Muscle of leg (tissue), 11 donors: ENCODE results near the gene PPP1R7. TPM values are rescaled to one million over a fixed set of nuclear protein-coding genes. Genes with fewer than 3 reads are reported as not detected.
"Not testable (repeated sequence)": the region's sequence is repeated elsewhere in the genome, so short reads cannot be mapped to it uniquely, and the experiment has no call there.

Experiments
- DNase-seq: peaks from one replicate; pipeline ENCODE4 v3.0.0; 2013
- H3K27ac ChIP-seq: one replicate; pipeline ENCODE4 v1.5.1; 2013; ENCODE audit warnings: mild to moderate bottlenecking, low read length, control low read depth
- H3K27me3 ChIP-seq: one replicate; pipeline ENCODE4 v1.6.1; 2013; ENCODE audit warnings: low read length; ENCODE audit not compliant: control insufficient read depth, insufficient read depth
- H3K36me3 ChIP-seq: one replicate; pipeline ENCODE4 v1.6.1; 2013; ENCODE audit warnings: low read length; ENCODE audit not compliant: control insufficient read depth, insufficient read depth
- H3K4me1 ChIP-seq: one replicate; pipeline ENCODE4 v1.6.1; 2013; ENCODE audit warnings: low read length; ENCODE audit not compliant: control insufficient read depth, insufficient read depth
- H3K4me3 ChIP-seq: one replicate; pipeline ENCODE4 v1.5.1; 2013; ENCODE audit warnings: low read length, control low read depth
- H3K9me3 ChIP-seq: replicated peaks from 2 replicates; pipeline ENCODE4 v1.6.1; 2013; ENCODE audit warnings: low read depth, low read length; ENCODE audit not compliant: control insufficient read depth
- WGBS: methylation state at CpG from one replicate; pipeline ENCODE4 v1.1.5; 2013; ENCODE audit warnings: missing lambda C conversion rate; ENCODE audit not compliant: insufficient coverage; 5-methylcytosine and 5-hydroxymethylcytosine counted together
- polyA plus RNA-seq, 8 donors: library from polyadenylated mRNA; unstranded; fragments of 120-200 nt; gene quantifications; one replicate each; pipeline versions ENCODE4 v1.2.1 to v1.2.3, GENCODE V29; 2013; ENCODE audit warnings: inconsistent platforms in 1 of 8, low replicate concordance in 1 of 8; ENCODE audit not compliant: insufficient read length in 8 of 8, insufficient read depth in 1 of 8
- total RNA-seq: library from RNA; stranded (reverse); fragments of 120-200 nt; gene quantifications from one replicate; pipeline ENCODE4 v1.2.4, GENCODE V29; 2013

Gene PPP1R7
- total and polyA plus RNA-seq, 9 donors, result 46.8 to 92.0 (median 78.0) TPM

DNA sequence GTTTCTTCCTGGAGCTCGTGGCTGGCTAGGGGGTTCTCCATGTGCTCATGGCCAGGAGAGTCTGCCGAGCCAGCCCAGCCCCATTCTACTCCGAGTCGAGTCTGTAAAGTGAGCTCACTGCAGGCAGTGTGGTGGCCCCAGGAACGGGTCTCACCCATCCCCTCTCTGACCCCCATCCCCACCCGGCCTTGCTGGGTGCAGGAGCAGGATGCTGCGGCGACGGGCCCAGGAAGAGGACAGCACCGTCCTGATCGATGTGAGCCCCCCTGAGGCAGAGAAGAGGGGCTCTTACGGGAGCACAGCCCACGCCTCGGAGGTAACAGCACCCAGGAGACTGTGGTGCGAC, 39.6 kb downstream of the PPP1R7 start:
- Histone ChIP-seq H3K27me3 (no peaks in the 10 kb centered on the region), H3K36me3 (no peaks in the 10 kb centered on the region), H3K27ac (no peak overlapping the region), H3K9me3 (no peaks in the 10 kb centered on the region), H3K4me3 (no peak overlapping the region), H3K4me1 (no peaks in the 10 kb centered on the region)
- no peak for DNase-seq
- 68% methylated on average over 13 of the region's 15 CpGs for WGBS

- Histone ChIP-seq H3K36me3 (no peaks in the 10 kb centered on the region), H3K9me3 (no peaks in the 10 kb centered on the region), H3K27me3 (no peaks in the 10 kb centered on the region), H3K4me3 (no peak overlapping the region), H3K4me1 (no peaks in the 10 kb centered on the region), H3K27ac (no peak overlapping the region)
- DNase-seq, result no peak
- 79% methylated on average over 15 of the region's 19 CpGs for WGBS
Observed at GRCh38 chr2:241190291-241190981, 40.2 kb downstream of the PPP1R7 start.

GRCh38 chr2:241191081-241191480, 40.8 kb downstream of the PPP1R7 start:
- Histone ChIP-seq H3K27ac (no peak overlapping the region), H3K36me3 (no peaks in the 10 kb centered on the region), H3K9me3 (no peaks in the 10 kb centered on the region), H3K4me3 (no peak overlapping the region), H3K4me1 (no peaks in the 10 kb centered on the region), H3K27me3 (no peaks in the 10 kb centered on the region)
- WGBS, result no CpG with 5 or more reads among the region's 14 CpGs
- DNase-seq, result no peak

GRCh38 chr2:241193271-241193670, 43.0 kb downstream of the PPP1R7 start:
- H3K4me3 ChIP-seq, result no peak overlapping the region
- WGBS, result no CpG with 5 or more reads among the region's 8 CpGs
- no peak overlapping the region for H3K27ac ChIP-seq
- H3K27me3 ChIP-seq, result no peaks in the 10 kb centered on the region
- no peaks in the 10 kb centered on the region for H3K4me1 ChIP-seq
- DNase-seq, result no peak
- H3K9me3 ChIP-seq, result no peaks in the 10 kb centered on the region
- no peaks in the 10 kb centered on the region for H3K36me3 ChIP-seq

DNA sequence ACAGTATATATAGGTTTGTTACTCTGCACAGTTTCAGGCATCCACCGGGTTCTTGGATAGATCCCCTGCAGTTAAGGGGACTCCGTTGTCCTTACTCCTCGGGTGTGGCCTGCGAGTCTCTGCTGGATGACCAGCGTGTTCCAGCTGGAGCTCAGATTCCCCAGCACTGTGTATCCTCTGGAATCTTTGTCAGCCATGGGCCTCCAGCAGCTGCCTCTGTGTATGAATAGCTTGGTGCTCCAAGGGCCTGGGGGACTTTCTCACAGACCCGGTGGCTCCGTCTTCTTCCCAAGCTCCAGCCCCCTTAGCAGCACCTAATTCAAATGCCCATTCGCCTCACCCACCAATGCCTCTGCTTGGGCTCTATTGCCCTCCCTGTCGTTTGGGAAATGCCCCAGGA, 44.5 kb downstream of the PPP1R7 start:
- DNase-seq, result no peak
- 50% methylated on average over 6 of the region's 9 CpGs for WGBS

DNA sequence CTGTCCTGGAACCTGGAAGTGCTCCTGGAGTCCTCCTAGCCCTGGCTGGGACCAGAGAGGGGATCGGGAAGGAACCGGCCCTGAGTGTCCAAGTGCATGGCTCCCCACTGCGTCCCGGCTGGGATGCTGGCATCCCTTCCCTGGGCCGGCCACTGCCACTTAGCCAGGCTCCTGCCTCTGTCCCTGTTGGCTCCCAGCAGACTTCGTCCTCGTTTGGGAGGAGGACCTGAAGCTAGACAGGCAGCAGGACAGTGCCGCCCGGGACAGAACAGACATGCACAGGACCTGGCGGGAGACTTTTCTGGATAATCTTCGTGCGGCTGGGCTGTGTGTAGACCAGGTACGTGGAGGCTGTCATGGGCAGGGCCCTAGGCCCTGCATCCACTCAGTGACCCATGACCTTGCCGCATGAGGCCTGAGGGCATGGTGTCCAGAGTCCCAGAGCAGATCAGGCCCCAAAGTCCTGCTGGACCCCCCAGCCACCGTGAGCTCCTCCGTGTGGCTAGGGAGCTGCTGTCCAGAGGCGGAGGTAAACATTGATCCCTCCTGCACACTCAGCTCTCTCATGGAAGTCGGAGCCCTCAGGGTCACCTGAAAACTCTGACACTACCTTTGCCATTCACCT, 45.4 kb downstream of the PPP1R7 start:
- H3K27ac ChIP-seq, result no peak overlapping the region
- H3K9me3 ChIP-seq, result no peaks in the 10 kb centered on the region
- H3K4me1 ChIP-seq, result no peaks in the 10 kb centered on the region
- H3K27me3 ChIP-seq, result no peaks in the 10 kb centered on the region
- no peak overlapping the region for H3K4me3 ChIP-seq
- no peaks in the 10 kb centered on the region for H3K36me3 ChIP-seq
- 78% methylated on average over 17 of the region's 18 CpGs for WGBS
- DNase-seq, result no peak

More for the DNA sequence above, 44.5 kb downstream of the PPP1R7 start:
- Histone ChIP-seq H3K36me3 (no peaks in the 10 kb centered on the region), H3K4me1 (no peaks in the 10 kb centered on the region), H3K27ac (no peak overlapping the region), H3K27me3 (no peaks in the 10 kb centered on the region), H3K4me3 (no peak overlapping the region), H3K9me3 (no peaks in the 10 kb centered on the region)

- not testable (repeated sequence) for H3K27me3 ChIP-seq, H3K9me3 ChIP-seq, DNase-seq, H3K4me3 ChIP-seq, H3K27ac ChIP-seq, H3K36me3 ChIP-seq, H3K4me1 ChIP-seq
- WGBS, result 93% methylated on average over 12 of the region's 14 CpGs
Observed at GRCh38 chr2:241197246-241197645, 47.0 kb downstream of the PPP1R7 start.

GRCh38 chr2:241197947-241198346, 47.7 kb downstream of the PPP1R7 start:
- 79% methylated on average over 5 of the region's 6 CpGs for WGBS
- Histone ChIP-seq H3K27ac (no peak overlapping the region), H3K36me3 (no peaks in the 10 kb centered on the region), H3K4me1 (peaks cover 10% of the 10 kb centered on the region), H3K9me3 (no peaks in the 10 kb centered on the region), H3K4me3 (no peak overlapping the region), H3K27me3 (no peaks in the 10 kb centered on the region)
- DNase-seq, result no peak

- Histone ChIP-seq H3K9me3 (no peaks in the 10 kb centered on the region), H3K36me3 (no peaks in the 10 kb centered on the region), H3K4me1 (peaks cover 10% of the 10 kb centered on the region), H3K4me3 (no peak overlapping the region), H3K27ac (no peak overlapping the region), H3K27me3 (no peaks in the 10 kb centered on the region)
- DNase-seq, result no peak
- 59% methylated on average over 21 of the region's 27 CpGs for WGBS
Observed at GRCh38 chr2:241198381-241199279, 48.4 kb downstream of the PPP1R7 start.

DNA sequence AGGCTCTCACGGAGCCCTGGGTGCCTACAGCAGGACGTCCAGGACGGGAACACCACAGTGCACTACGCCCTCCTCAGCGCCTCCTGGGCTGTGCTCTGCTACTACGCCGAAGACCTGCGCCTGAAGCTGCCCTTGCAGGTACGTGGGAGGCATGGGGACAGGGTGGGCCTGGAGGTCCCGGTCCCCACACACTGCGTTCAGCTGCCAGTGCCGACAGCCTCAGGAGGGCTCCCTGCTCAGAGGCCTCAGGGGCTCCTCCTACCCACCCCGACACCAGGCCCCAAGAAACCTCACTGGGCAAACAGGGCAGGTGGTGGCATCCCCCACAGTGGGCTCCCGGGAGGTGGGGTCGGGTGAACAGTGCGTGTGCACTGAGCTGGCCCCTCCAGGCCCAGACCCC, 49.0 kb downstream of the PPP1R7 start:
- H3K36me3 ChIP-seq, result no peaks in the 10 kb centered on the region
- no peak for DNase-seq
- H3K27me3 ChIP-seq, result no peaks in the 10 kb centered on the region
- no peak overlapping the region for H3K27ac ChIP-seq
- no peaks in the 10 kb centered on the region for H3K9me3 ChIP-seq
- no peak overlapping the region for H3K4me3 ChIP-seq
- peaks cover 10% of the 10 kb centered on the region for H3K4me1 ChIP-seq
- 67% methylated on average over 14 of the region's 16 CpGs for WGBS
